GM12872 (cell line): ENCODE results near the gene UGT1A9.

Source experiments
- TF ChIP-seq, protein P1 (sequence below): IDR thresholded peaks from 3 replicates; pipeline ENCODE4 v1.5.1; 2011; ENCODE audit warnings: low read depth, mild to moderate bottlenecking, low read length, moderate library complexity; ENCODE audit not compliant: insufficient read depth

UGT1A9 gene

GRCh38 chr2:233672886-233673285, 1.2 kb downstream of the UGT1A9 start:
- TF ChIP-seq, protein P1, sequence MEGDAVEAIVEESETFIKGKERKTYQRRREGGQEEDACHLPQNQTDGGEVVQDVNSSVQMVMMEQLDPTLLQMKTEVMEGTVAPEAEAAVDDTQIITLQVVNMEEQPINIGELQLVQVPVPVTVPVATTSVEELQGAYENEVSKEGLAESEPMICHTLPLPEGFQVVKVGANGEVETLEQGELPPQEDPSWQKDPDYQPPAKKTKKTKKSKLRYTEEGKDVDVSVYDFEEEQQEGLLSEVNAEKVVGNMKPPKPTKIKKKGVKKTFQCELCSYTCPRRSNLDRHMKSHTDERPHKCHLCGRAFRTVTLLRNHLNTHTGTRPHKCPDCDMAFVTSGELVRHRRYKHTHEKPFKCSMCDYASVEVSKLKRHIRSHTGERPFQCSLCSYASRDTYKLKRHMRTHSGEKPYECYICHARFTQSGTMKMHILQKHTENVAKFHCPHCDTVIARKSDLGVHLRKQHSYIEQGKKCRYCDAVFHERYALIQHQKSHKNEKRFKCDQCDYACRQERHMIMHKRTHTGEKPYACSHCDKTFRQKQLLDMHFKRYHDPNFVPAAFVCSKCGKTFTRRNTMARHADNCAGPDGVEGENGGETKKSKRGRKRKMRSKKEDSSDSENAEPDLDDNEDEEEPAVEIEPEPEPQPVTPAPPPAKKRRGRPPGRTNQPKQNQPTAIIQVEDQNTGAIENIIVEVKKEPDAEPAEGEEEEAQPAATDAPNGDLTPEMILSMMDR: no peak

GRCh38 chr2:233673896-233674295, 2.2 kb downstream of the UGT1A9 start:
- TF ChIP-seq, protein P1: no peak

GRCh38 chr2:233674314-233674713, 2.6 kb downstream of the UGT1A9 start:
- TF ChIP-seq, protein P1: no peak

GRCh38 chr2:233674995-233675394, 3.3 kb downstream of the UGT1A9 start:
- TF ChIP-seq, protein P1: no peak

DNA sequence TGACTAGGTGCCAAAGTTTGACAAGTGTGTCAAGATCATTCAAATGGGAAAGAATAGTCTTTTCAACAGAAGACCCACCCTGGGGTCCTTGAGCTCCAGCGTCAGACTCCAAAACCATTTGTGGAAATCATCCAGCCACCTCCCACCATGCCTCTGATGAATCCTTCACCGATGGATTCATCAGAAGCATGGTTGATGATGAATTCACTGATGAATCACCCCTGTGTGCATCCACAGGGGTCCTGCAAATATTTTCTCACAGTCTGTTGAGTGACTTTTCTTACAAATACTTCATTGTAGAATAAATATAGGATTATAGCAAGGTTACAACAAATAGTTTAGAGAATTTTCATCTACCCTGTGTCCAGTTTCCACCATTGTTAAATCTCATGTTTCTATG, 4.3 kb downstream of the UGT1A9 start:
- TF ChIP-seq, protein P1: no peak

- TF ChIP-seq, protein P1: no peak
Measured at GRCh38 chr2:233679196-233679595, 7.5 kb downstream of the UGT1A9 start.

DNA sequence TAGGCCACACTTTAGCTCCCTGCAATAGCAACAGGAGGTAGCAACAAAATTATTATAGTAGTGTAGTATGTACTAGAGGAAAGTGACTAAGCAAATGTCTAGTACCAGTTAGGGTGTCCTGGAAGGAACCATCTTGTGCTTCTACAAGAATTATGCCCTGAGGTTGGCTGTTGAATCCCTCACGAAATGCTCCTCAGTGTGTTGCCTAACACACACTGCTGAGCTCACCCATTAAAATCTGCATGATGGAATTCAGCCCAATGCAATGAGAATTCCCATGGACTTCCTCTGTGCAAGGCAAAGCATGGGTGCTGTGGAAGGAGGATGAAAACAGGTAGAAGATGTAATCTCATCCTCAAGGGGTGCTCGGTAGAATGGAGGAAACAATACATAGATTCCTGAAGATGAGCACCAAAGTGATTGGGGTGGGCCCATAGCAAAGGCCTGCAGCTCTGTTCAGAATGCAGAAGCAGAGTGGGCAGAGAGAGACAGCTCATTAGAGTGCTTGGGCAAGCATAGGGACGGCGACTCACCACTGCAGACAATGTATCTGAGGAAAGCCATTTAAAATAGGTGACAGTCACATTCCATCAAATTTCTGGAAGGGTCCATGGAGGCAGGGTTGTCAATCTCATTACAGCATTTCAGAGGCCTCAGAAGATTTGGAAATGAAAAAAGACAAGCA, 8.8 kb downstream of the UGT1A9 start:
- TF ChIP-seq, protein P1: no peak
